OCI-LY1 (cell line): ENCODE results near the gene KLF17.

Source experiments
- EZH2 ChIP-seq: fragments of 200-600 bp; sonication (generic), shearing (Covaris generic); IDR thresholded peaks from 2 replicates; pipeline ENCODE4 v1.8.0; 2017; ENCODE audit warnings: borderline replicate concordance, mixed run types, mild to moderate bottlenecking, antibody characterized with exemption, low read length, moderate library complexity, mixed read lengths
- TF ChIP-seq, protein P1 (sequence below): fragments of 200-600 bp; sonication (generic), shearing (Covaris generic); IDR thresholded peaks from 2 replicates; pipeline ENCODE4 v1.5.1; 2017; ENCODE audit warnings: mild to moderate bottlenecking, antibody characterized with exemption, low read length, moderate library complexity, mixed read lengths

DNA sequence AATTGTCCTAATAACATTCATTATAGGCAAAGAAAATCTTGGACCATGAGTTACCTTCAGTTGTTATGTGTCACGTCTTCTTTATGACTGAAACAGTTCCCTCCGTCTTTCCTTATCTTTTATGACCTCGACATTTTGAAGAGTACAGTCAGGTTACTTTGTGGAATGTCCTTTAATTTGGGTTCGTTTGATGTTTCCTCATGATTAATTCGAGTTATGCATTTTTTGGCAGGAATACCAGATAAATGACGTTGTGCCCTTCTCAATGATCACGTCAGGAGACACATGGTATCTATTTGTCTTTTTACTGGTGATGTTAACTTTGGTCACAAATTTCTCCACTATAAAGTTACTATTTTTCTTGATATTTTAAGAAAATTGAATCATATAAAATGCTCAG, 17.3 kb upstream of the KLF17 start:
- TF ChIP-seq, protein P1, sequence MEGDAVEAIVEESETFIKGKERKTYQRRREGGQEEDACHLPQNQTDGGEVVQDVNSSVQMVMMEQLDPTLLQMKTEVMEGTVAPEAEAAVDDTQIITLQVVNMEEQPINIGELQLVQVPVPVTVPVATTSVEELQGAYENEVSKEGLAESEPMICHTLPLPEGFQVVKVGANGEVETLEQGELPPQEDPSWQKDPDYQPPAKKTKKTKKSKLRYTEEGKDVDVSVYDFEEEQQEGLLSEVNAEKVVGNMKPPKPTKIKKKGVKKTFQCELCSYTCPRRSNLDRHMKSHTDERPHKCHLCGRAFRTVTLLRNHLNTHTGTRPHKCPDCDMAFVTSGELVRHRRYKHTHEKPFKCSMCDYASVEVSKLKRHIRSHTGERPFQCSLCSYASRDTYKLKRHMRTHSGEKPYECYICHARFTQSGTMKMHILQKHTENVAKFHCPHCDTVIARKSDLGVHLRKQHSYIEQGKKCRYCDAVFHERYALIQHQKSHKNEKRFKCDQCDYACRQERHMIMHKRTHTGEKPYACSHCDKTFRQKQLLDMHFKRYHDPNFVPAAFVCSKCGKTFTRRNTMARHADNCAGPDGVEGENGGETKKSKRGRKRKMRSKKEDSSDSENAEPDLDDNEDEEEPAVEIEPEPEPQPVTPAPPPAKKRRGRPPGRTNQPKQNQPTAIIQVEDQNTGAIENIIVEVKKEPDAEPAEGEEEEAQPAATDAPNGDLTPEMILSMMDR, result no peak
- TF ChIP-seq EZH2, result no peak
